K562 (cell line): ENCODE measurements around the gene TCAP. TPM values are rescaled to one million over a fixed set of nuclear protein-coding genes. Genes with fewer than 3 reads are reported as not detected.

Experiments
- ADNP ChIP-seq: fragments of 200-800 bp; sonication (Bioruptor generic); IDR thresholded peaks from 2 replicates; pipeline ENCODE4 v1.6.1; 2016; ENCODE audit warnings: missing genetic modification characterization, missing compliant biosample characterization
- CREM ChIP-seq: IDR thresholded peaks from 2 replicates; pipeline ENCODE4 v1.6.1; 2014; ENCODE audit warnings: antibody characterized with exemption, low read depth
- CTBP1 ChIP-seq: fragments of 450-650 bp; IDR thresholded peaks from 2 replicates; pipeline ENCODE4 v1.6.1; 2016; ENCODE audit warnings: borderline replicate concordance
- EGR1 ChIP-seq: fragments of 450-650 bp; conservative IDR thresholded peaks from 2 replicates; pipeline ENCODE4 v1.6.1; 2017; ENCODE audit warnings: mild to moderate bottlenecking
- ELF2 ChIP-seq: fragments of 250-450 bp; sonication (Bioruptor Pico); IDR thresholded peaks from 2 replicates; pipeline ENCODE4 v1.5.0; 2021; ENCODE audit warnings: mild to moderate bottlenecking
- FOXJ2 ChIP-seq: fragments of 200-800 bp; sonication (Bioruptor generic); IDR thresholded peaks from 2 replicates; pipeline ENCODE4 v1.6.1; 2016; ENCODE audit warnings: missing genetic modification characterization, missing compliant biosample characterization
- GABPB1 ChIP-seq: sonication (generic); formaldehyde crosslinking; IDR thresholded peaks from 2 replicates; pipeline ENCODE4 v1.8.0; 2022; ENCODE audit warnings: mild to moderate bottlenecking, missing genetic modification reagents
- JUND ChIP-seq, 2 experiments: IDR thresholded peaks; 2 replicates in 1 of 2; 3 replicates in 1 of 2; pipeline ENCODE4 v1.6.1; 2011; ENCODE audit warnings: borderline replicate concordance in 2 of 2, low read depth in 2 of 2, low read length in 2 of 2, improper control_type of control experiment in 1 of 2, missing biosample characterization in 1 of 2, missing genetic modification characterization in 1 of 2, missing genetic modification reagents in 1 of 2
- MTA3 ChIP-seq: fragments of 450-650 bp; formaldehyde crosslinking; IDR thresholded peaks from 2 replicates; pipeline ENCODE4 v1.6.1; 2017; ENCODE audit warnings: mild to moderate bottlenecking, borderline replicate concordance
- MYC ChIP-seq, 2 experiments: fragments of 250-450 bp in 1 of 2; sonication (Bioruptor Pico) in 1 of 2; IDR thresholded peaks; 2 replicates each; pipeline versions ENCODE4 v1.5.1 to v1.6.1; 2012 to 2021; ENCODE audit warnings: low read depth in 2 of 2, borderline replicate concordance in 1 of 2, improper control_type of control experiment in 1 of 2, low read length in 1 of 2, mild to moderate bottlenecking in 1 of 2, moderate library complexity in 1 of 2
- NBN ChIP-seq: fragments of 450-650 bp; IDR thresholded peaks from 2 replicates; pipeline ENCODE4 v1.6.1; 2016; ENCODE audit warnings: low read depth, mild to moderate bottlenecking
- NR2C2 ChIP-seq, 2 experiments: fragments of 200-800 bp in 1 of 2; sonication (Bioruptor generic) in 1 of 2; sonication (generic) in 1 of 2; formaldehyde crosslinking in 1 of 2; IDR thresholded peaks; 2 replicates each; pipeline versions ENCODE4 v1.6.1 to v1.8.0; 2016 to 2022; ENCODE audit warnings: mild to moderate bottlenecking in 1 of 2, missing compliant biosample characterization in 1 of 2, missing genetic modification characterization in 1 of 2, missing genetic modification reagents in 1 of 2
- POLR2A ChIP-seq: fragments of 450-650 bp; conservative IDR thresholded peaks from 2 replicates; pipeline ENCODE4 v1.6.1; 2016
- POLR2B ChIP-seq: fragments of 450-650 bp; IDR thresholded peaks from 2 replicates; pipeline ENCODE4 v1.6.1; 2018; ENCODE audit warnings: low read depth; ENCODE audit not compliant: partially characterized antibody
- POLR2H ChIP-seq: IDR thresholded peaks from 2 replicates; pipeline ENCODE4 v1.6.1; 2016; ENCODE audit warnings: missing genetic modification characterization, low read depth, mild to moderate bottlenecking, control low read depth, missing compliant biosample characterization, moderate library complexity
- SPI1 ChIP-seq: IDR thresholded peaks from 2 replicates; pipeline ENCODE4 v1.6.1; 2011; ENCODE audit warnings: low read depth, low read length, control low read depth, borderline replicate concordance
- SRF ChIP-seq, 2 experiments: fragments of 250-450, 450-650 bp in 1 of 2; sonication (Bioruptor Pico) in 1 of 2; sonication (generic) in 1 of 2; formaldehyde crosslinking; IDR thresholded peaks; 2 replicates each; pipeline versions ENCODE4 v1.5.0 to v1.5.1; 2020 to 2022; ENCODE audit warnings: mild to moderate bottlenecking in 1 of 2, missing genetic modification reagents in 1 of 2
- SUPT5H ChIP-seq: fragments of 450-650 bp; IDR thresholded peaks from 2 replicates; pipeline ENCODE4 v1.6.1; 2016
- TAF9B ChIP-seq: fragments of 450-650 bp; IDR thresholded peaks from 2 replicates; pipeline ENCODE4 v1.6.1; 2018; ENCODE audit warnings: mild to moderate bottlenecking; ENCODE audit not compliant: partially characterized antibody
- TBP ChIP-seq: optimal IDR thresholded peaks from 2 replicates; pipeline ENCODE3; 2011; ENCODE audit warnings: low read depth, low read length, improper control_type of control experiment
- polyA plus RNA-seq, 8 experiments: library from polyadenylated mRNA; depleted of rRNA in 4 of 8; stranded (reverse) in 5 of 8; unstranded in 3 of 8; fragments of >200 nt; fragmentation: Nextera tagmentation in 2 of 8; fragmentation: Illumina TruSeq in 1 of 8; extraction: Ambion mirVana in 2 of 8; extraction: Trizol in 1 of 8; gene quantifications; 2 replicates each; pipeline versions ENCODE4 v1.2.1 to v1.2.3, GENCODE V29; 2011 to 2014; ENCODE audit warnings: inconsistent platforms in 1 of 8, missing spikeins in 1 of 8
- total RNA-seq, 7 experiments: library from RNA; depleted of rRNA in 6 of 7; stranded (reverse); fragments of >200 nt in 6 of 7; fragmentation: Illumina TruSeq in 2 of 7; extraction: Trizol in 2 of 7; gene quantifications; 2 replicates each; pipeline versions ENCODE4 v1.2.1 to v1.2.3, GENCODE V29; 2011 to 2021; ENCODE audit warnings: low replicate concordance in 1 of 7
- TF ChIP-seq, protein P1 (sequence below): fragments of 450-650 bp; conservative IDR thresholded peaks from 2 replicates; pipeline ENCODE4 v1.6.1; 2016; ENCODE audit warnings: missing genetic modification characterization, low read depth, mild to moderate bottlenecking, control low read depth, missing compliant biosample characterization
- TF ChIP-seq, protein P2 (sequence below): sonication (generic); formaldehyde crosslinking; IDR thresholded peaks from 2 replicates; pipeline ENCODE4 v1.8.0; 2022; ENCODE audit warnings: mild to moderate bottlenecking, missing genetic modification reagents
- TF ChIP-seq, protein P3 (sequence below), 2 experiments: IDR thresholded peaks; 2 replicates each; pipeline ENCODE4 v1.6.1; 2011; ENCODE audit warnings: borderline replicate concordance in 1 of 2, control low read depth in 1 of 2, low read depth in 1 of 2, low read length in 1 of 2, mild to moderate bottlenecking in 1 of 2, mixed read lengths in 1 of 2, moderate library complexity in 1 of 2; ENCODE audit not compliant: insufficient read depth in 1 of 2, insufficient read length in 1 of 2, poor library complexity in 1 of 2, severe bottlenecking in 1 of 2; ENCODE audit errors: extremely low read depth in 1 of 2

The TCAP gene
- total and polyA plus RNA-seq, 9 of the 15 experiments (the other 6 are each of a cell fraction or from before 2014, with no cell fraction given) = 0.33 to 1.4 (median 0.82) TPM; not detected in 2

DNA sequence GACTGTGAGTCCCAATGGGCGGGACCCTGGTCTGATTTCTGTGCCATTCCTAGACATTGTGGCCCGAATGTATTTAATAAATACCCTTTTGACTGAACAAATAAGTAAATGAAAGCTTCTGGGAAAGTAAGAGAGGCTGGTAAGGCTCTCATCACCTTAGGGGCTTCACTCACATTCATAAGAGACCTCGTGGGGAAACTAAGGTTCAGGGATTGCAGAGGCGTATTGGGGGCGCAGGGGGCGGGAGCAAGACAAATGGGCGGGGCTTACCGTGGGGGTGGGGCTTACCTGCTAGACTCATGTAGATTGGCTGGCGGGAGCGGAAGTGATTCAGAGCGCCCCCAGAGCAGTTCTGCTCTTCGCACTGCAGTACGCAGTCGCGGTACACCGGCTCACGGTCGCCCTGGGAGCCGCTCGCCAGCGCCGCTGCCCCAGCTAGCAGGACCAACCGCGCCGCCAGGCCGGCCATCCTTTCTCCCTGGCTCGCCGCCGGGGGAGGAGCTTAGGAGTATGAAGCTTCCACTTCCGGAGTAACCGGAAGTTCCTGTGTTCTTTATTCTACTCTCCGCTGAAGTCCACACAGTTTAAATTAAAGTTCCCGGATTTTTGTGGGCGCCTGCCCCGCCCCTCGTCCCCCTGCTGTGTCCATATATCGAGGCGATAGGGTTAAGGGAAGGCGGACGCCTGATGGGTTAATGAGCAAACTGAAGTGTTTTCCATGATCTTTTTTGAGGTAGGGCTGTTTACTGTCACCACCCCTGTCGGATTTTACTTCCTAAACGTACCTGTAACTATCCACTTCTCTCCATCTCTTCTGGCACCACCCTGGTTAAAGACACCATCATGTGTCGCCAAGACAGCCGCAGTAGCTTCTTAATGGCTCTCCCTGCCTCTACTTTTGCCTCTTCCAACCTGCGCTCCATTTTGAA, 22.7 kb downstream of the TCAP start, which contains the start of gene PGAP3 (continued):
- TF ChIP-seq, protein P1, sequence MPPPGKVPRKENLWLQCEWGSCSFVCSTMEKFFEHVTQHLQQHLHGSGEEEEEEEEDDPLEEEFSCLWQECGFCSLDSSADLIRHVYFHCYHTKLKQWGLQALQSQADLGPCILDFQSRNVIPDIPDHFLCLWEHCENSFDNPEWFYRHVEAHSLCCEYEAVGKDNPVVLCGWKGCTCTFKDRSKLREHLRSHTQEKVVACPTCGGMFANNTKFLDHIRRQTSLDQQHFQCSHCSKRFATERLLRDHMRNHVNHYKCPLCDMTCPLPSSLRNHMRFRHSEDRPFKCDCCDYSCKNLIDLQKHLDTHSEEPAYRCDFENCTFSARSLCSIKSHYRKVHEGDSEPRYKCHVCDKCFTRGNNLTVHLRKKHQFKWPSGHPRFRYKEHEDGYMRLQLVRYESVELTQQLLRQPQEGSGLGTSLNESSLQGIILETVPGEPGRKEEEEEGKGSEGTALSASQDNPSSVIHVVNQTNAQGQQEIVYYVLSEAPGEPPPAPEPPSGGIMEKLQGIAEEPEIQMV (tag) = 0 out of 2 replicates have a peak, but pooled peaks have one; percentile 11
- peak; percentile 56; the same call in 1 of the 2 replicates for TF ChIP-seq CTBP1
- TF ChIP-seq POLR2A = peak; percentile 82
- TF ChIP-seq MYC (IDR thresholded peaks at IDR 0.05; ENCODE audit: low read depth, low read length) = peak; percentile 56; the same call in 1 of the 2 replicates
- TF ChIP-seq MYC (CRISPR knock-in tag; IDR thresholded peaks at IDR 0.05; ENCODE audit: borderline replicate concordance, low read depth) = no peak
- TF ChIP-seq CREM = peak; percentile 59; the same call in 1 of the 2 replicates
- TF ChIP-seq GABPB1 (CRISPR knock-in tag) = peak; percentile 90
- peak; percentile 56 for TF ChIP-seq TBP
- TF ChIP-seq FOXJ2 = peak; percentile 25; the same call in 1 of the 2 replicates
- peak; percentile 60 for TF ChIP-seq NBN
- TF ChIP-seq SPI1 = peak; percentile 76
- peak; percentile 10; the same call in 1 of the 2 replicates for TF ChIP-seq JUND (IDR thresholded peaks at IDR 0.05; ENCODE audit: borderline replicate concordance, low read depth, low read length)
- TF ChIP-seq JUND (tag; IDR thresholded peaks at IDR 0.05; ENCODE audit: borderline replicate concordance, low read depth, low read length) = no peak
- TF ChIP-seq NR2C2 (CRISPR knock-in tag; IDR thresholded peaks at IDR 0.05) = peak; percentile 94
- TF ChIP-seq NR2C2 (tag; IDR thresholded peaks at IDR 0.05) = peak; percentile 99
- TF ChIP-seq, protein P2, sequence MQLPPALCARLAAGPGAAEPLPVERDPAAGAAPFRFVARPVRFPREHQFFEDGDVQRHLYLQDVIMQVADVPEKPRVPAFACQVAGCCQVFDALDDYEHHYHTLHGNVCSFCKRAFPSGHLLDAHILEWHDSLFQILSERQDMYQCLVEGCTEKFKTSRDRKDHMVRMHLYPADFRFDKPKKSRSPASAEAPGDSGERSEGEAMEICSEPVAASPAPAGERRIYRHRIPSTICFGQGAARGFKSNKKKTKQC (CRISPR knock-in tag) = no peak
- peak; percentile 58; the same call in 1 of the 2 replicates for TF ChIP-seq MTA3
- TF ChIP-seq ELF2 = peak; percentile 93
- TF ChIP-seq POLR2H (tag) = peak; percentile 77
- TF ChIP-seq TAF9B = peak; percentile 61
- TF ChIP-seq POLR2B = peak; percentile 70
- TF ChIP-seq, protein P3, sequence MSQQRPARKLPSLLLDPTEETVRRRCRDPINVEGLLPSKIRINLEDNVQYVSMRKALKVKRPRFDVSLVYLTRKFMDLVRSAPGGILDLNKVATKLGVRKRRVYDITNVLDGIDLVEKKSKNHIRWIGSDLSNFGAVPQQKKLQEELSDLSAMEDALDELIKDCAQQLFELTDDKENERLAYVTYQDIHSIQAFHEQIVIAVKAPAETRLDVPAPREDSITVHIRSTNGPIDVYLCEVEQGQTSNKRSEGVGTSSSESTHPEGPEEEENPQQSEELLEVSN (IDR thresholded peaks at IDR 0.05; ENCODE audit: borderline replicate concordance in 1 of 2, extremely low read depth in 1 of 2, insufficient read depth in 1 of 2, insufficient read length in 1 of 2, low read depth in 1 of 2, low read length in 1 of 2, poor library complexity in 1 of 2, severe bottlenecking in 1 of 2) = peak in 1 of 2 experiments; percentile 30
- no peak; a peak in 1 of 4 replicates for TF ChIP-seq SRF (CRISPR knock-in tag; IDR thresholded peaks at IDR 0.05)
- peak; percentile 78 for TF ChIP-seq SUPT5H
- TF ChIP-seq EGR1 = peak; percentile 57
- no peak for TF ChIP-seq ADNP
